HG03378 (cell line): ENCODE results near the gene NUP188.

Experiments used
- ATAC-seq: cut with Tn5 transposase; IDR thresholded peaks from one replicate; pipeline ENCODE4 v1.9.1; 2021; ENCODE audit warnings: mild to moderate bottlenecking, moderate library complexity; ENCODE audit not compliant: unreplicated experiment

NUP188 gene

GRCh38 chr9:129005336-129005997, 58.0 kb downstream of the NUP188 start:
- ATAC-seq: no peak

DNA sequence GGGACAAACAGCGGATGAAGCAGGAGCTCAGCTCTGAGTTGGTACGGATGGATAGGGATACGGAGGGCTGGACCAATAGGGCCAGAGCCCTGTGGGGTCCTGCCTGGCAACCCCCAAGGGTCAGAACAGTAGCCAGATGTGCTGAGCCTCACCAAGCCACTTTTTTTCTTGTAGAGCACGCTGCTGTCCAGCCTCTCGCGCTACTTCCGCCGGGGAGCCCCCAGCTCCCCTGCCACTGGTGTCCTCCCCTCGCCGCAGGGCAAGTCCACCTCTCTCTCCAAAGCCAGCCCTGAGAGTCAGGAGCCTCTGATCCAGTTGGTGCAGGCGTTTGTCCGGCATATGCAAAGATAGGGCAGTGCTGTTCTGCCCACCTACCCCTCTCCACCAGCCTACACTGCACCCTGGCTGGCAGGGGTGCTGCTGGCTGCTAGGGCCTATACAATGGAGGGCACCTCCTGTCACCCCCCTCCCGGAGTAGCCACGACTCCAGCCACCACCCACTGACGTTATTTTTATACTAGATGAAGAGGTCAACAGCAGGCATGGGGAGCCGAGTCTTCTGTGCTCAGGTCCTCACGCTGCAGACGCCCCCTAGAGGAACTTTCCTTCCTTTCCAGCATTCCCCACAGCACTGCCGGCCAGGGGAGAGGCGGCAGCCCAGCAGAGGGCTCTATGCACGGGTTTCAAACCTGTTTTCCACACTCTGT, 59.0 kb downstream of the NUP188 start:
- no peak for ATAC-seq

DNA sequence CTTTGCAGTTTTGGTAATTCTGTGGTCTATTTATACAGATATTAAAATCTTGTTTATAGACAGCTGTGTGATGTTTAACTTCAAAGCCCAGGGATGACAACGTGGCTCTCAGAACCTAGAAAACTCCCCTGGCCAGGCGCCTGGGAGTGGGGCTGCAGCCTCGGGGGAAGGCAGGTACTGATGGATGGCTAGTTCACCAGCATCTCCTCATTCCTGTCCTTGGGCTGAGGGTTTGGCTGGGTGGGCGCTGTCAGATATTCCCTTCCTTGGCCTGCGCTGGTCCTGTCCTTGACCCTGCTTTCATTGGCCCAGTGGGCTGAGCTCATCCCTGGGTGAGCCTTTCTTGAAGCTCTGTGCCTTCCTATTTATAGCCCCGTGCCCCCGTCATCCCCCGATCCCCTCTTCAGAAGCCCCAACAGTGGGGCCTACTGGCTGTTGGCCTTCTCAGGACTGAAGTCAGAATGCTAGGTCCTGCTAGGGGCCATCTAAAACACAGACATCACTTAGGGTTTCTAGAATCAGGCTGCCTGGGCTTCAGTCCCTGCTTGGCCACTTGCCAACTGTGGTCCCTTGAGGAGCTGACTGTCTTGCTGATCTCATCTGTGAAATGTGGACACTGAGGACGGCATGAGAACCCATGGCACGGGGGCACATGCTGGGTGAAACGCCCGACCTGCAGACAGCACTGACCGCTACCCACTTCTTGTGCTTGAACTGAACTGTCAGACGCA, 59.7 kb downstream of the NUP188 start:
- no peak for ATAC-seq

- ATAC-seq: no peak
Observed at GRCh38 chr9:129007766-129008468, 60.4 kb downstream of the NUP188 start.

DNA sequence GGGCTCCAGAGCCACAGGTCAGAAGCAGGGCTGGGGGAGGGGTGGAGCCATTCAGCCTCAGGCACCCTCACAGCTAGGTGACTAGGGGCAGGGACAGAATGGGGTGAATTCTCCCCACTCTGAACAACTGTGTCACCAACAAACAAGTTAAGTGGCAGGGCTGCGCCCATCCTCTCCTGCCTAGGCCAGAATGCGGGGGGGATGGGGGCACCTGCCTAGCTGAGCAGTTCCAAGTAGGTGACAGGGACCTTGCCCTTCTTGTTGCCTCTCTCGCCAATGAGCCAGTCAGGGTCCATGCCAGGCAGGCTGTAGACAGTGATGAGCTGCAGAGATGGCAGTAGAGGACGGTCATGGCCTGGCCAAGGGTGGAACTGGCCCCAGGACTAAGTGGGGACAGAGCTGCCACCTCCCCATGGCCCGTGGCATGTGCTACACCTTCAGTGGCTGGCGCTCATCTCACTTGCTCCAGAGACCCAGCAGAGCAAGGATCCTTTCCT, 61.0 kb downstream of the NUP188 start:
- ATAC-seq: no peak

DNA sequence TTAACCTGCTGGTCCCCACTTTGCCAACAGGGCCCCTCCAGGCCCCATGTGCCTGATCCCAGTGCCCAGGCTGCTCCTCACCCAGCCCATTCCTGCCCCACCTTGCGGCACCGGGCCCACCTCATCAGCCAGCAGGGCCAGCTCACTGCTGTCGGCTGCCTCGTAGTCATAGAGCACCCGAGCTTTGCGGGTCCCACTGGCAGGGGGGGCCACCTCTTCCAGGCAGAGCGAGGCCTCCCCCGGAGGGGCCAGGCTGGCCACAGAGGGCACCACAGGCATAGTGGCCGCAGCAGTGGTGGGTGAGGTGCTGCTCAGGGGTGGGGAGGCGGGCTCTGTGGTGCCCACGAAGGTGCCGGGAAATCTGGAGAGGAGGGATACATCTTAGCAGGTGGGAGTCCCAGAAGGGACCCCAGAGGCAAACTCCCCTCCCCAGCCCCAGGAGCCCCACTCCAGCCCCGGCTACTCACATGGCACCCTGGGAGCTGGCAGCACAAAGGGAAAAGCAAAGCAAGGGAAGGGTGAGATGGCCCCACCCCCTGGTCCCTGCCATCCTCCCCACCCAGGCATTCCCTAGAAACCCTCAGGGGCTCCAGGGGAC, 61.6 kb downstream of the NUP188 start:
- no peak for ATAC-seq

- no peak for ATAC-seq
Observed at GRCh38 chr9:129009584-129010141, 62.2 kb downstream of the NUP188 start.

- ATAC-seq: no peak
Observed at GRCh38 chr9:129010267-129010975, 62.9 kb downstream of the NUP188 start.

GRCh38 chr9:129011170-129011569, 63.7 kb downstream of the NUP188 start:
- no peak for ATAC-seq

GRCh38 chr9:129011761-129012181, 64.3 kb downstream of the NUP188 start:
- no peak for ATAC-seq

- ATAC-seq: no peak
Observed at GRCh38 chr9:129012343-129012742, 64.8 kb downstream of the NUP188 start.

DNA sequence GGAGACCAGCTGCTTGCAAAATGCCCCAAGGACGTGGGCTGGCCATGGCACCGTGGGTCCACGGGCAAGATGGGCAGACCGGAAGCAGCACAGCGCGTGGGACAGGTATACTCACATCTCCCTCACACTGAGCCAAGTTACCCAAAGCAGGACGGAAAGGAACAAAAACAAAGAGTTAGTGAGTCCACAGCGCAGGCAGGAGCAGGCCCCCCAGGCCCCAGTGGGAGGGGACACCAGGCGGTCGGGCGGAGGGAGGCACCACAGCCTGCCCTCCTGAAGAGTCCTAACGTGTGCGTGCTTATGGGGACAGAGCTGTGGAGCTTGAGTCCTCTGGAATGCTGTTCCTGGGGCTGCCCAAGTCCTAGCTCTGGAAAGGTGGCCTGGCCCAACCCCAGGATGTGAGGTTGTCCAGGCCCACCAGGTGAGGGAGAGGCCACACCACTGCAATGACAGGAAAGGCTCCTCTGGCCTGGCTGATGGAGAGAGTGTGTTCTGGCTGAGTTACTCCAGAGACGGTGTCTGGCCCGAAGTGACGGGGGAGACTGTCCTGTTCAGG, 65.5 kb downstream of the NUP188 start:
- ATAC-seq: no peak

DNA sequence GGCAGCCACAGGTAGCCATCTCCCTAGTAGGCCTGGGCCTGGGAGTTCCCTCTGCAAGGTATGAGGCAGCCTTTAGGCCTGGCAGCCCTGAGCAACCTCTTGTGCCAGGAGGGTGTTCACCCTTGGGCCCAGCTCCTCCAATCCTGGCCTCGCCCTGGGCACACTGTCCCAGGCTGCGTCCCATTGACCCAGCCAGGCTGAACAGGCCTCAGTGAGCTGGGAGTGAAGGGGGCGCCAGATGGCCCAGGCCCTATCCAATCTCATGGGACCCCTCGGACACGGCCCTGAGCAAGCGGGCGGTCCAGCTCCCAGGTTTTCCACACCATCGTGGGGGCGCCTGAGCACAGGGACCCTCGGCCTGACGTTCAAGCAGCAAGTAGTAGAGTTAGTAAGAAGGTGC, 66.2 kb downstream of the NUP188 start:
- no peak for ATAC-seq

DNA sequence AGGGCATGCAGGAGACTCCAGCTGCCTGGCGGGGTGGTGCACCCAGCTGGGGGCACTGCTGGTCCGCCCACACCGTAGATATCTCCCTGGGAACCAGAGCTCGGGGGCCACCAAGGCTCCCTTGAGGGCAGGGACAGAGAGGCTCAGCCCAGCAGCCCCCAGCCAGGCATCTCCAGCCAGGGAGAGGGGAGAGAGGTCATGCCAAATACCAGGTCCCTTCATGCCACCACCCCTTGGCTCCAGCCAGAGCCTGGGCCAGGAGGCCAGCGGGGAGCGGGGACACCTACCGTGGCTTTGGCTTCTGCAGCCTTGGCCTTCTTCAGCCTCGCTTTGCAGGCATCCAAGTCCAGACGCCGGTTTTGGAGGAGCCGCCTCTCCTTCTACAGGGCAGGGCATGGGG, 66.6 kb downstream of the NUP188 start:
- ATAC-seq: no peak

DNA sequence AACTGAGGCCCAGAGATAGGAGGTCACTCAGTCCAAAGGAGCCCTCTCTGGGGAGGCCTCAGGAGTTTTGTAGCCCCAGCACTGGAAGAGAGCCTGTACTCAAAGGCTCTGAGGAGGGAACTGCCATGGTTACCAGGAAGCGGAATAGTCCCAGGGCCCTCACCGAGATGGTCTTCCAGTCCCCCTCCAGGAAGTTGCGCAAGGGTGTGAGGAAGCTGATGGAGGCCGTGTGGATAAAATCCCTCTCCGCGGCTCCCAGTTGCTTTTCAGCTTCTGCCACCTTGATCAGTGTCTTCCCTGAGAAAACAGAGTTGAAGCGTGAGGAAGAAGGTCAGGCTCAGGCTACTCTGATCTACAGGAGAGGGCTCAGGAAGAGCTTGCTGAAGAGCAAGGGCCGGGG, 67.1 kb downstream of the NUP188 start:
- no peak for ATAC-seq

DNA sequence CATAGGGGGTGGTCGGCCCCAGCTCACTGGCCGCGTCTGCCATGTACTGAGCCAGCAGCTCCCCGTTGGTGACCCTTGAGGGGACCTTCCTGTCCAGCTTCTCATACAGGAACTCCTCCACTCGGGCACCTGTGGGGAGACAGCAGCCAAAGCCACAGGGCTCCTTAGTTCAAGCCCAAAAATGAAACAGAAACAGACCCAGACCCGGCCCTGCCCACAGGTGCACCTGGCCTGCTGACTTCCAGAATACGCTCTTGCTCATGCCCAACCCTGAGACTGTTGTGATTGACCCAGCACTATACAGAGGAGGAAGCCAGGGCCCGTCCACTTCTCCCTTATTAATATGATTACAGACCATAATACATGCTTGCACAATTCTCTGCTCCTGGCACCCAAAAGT, 73.6 kb downstream of the NUP188 start:
- ATAC-seq: no peak

GRCh38 chr9:129022037-129022436, 74.5 kb downstream of the NUP188 start:
- ATAC-seq: no peak

- no peak for ATAC-seq
Observed at GRCh38 chr9:129023036-129023907, 75.8 kb downstream of the NUP188 start.

DNA sequence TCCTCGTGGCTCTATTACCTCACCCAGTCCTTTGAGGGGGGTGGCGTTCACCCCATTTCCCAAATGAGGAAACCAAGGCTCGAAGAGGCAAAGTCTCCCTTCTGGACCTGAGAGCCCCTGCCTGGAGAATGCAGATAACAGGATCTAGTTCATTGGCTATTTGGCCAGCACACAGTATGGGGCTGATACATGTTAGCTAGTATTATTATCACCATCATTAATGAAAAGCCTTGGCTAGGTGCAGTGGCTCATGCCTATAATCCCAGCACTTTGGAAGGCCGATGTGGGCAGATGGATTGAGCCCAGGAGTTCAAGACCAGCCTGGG, 76.4 kb downstream of the NUP188 start:
- ATAC-seq: no peak
